SK-N-MC (cell line): ENCODE results near the gene ASTN2.

Experiments
- EZH2 ChIP-seq: fragments of 200-600 bp; sonication (generic); IDR thresholded peaks from one replicate; pipeline ENCODE4 v1.6.1; 2017; ENCODE audit warnings: antibody characterized with exemption
- FOXP2 ChIP-seq: optimal IDR thresholded peaks from 2 replicates; pipeline ENCODE3; 2011; ENCODE audit warnings: mild to moderate bottlenecking, moderate library complexity; ENCODE audit not compliant: insufficient read depth; ENCODE audit errors: extremely low read length, control extremely low read depth
- POLR2AphosphoS5 ChIP-seq: IDR thresholded peaks from 2 replicates; pipeline ENCODE4 v1.6.1; 2012; ENCODE audit warnings: mild to moderate bottlenecking, low read depth, low read length, borderline replicate concordance

GRCh38 chr9:116483622-116484491 lies 931.0 kb downstream of the ASTN2 start:
- no peak for TF ChIP-seq EZH2
- TF ChIP-seq POLR2AphosphoS5 = no peak
- no peak for TF ChIP-seq FOXP2
